Left lung (tissue), 10 donors: ENCODE data around the gene JAK1. TPM values are rescaled to one million over a fixed set of nuclear protein-coding genes. Genes with fewer than 3 reads are reported as not detected.
A peak's percentile ranks its signal among the peaks of the same experiment; 100 is the strongest.

Experiments used
- ATAC-seq: fragments of 200-7000 bp; cut with Tn5 transposase; one replicate; pipeline ENCODE4 v1.9.1; 2020; ENCODE audit warnings: moderate library complexity
- DNase-seq, 4 donors: peaks; one replicate each; pipeline ENCODE4 v3.0.0-alpha.2; 2013 to 2020
- H3K27ac ChIP-seq, 2 donors: fragments of 200-600 bp; sonication (generic) in 1 of 2; one replicate each; pipeline versions ENCODE4 v1.5.0 to v1.8.0; 2020 to 2021
- H3K27me3 ChIP-seq, 2 donors: fragments of 200-600 bp; sonication (generic) in 1 of 2; one replicate each; pipeline versions ENCODE4 v1.5.0 to v1.8.0; 2020 to 2021
- H3K36me3 ChIP-seq, 2 donors: fragments of 200-600 bp; sonication (generic) in 1 of 2; one replicate each; pipeline versions ENCODE4 v1.5.0 to v1.8.0; 2020 to 2021
- H3K4me1 ChIP-seq, 2 donors: fragments of 200-600 bp; one replicate each; pipeline ENCODE4 v1.8.0; 2021
- H3K4me3 ChIP-seq, 2 donors: fragments of 200-600 bp; sonication (generic) in 1 of 2; one replicate each; pipeline versions ENCODE4 v1.5.0 to v1.8.0; 2020 to 2021; ENCODE audit warnings: mild to moderate bottlenecking in 1 of 2
- H3K9me3 ChIP-seq, 2 donors: fragments of 200-600 bp; sonication (generic) in 1 of 2; one replicate each; pipeline versions ENCODE4 v1.5.0 to v1.8.0; 2020 to 2021
- intact Hi-C, 2 donors: fragments of 100-400 bp; cut with DNase I; formaldehyde crosslinking; loops; one replicate each; pipeline versions ENCODE4 v1.11.2 to v1.14.2; 2022
- polyA plus RNA-seq, 6 donors: library from polyadenylated mRNA; unstranded; fragments of 120-200 nt; gene quantifications; one replicate each; pipeline ENCODE4 v1.2.1, GENCODE V29; 2013; ENCODE audit not compliant: insufficient read length in 6 of 6
- total RNA-seq, 2 donors: library from RNA; stranded (reverse); fragmentation: NEBNext Ultra II Directional; extraction: Animal tissue kit (Norgen Biotek cat#: 25700); gene quantifications; one replicate each; pipeline ENCODE4 v1.2.1, GENCODE V29; 2021
- TF ChIP-seq, protein P1 (sequence below), 2 donors: fragments of 200-600 bp; sonication (generic) in 1 of 2; IDR thresholded peaks; one replicate each; pipeline versions ENCODE4 v1.5.0 to v1.8.0; 2021; ENCODE audit warnings: antibody characterized with exemption in 2 of 2
- donor health status: DM: no; HTN: yes; CAD: no.
- donor health status: DM: no; HTN: no; CAD: no.

The JAK1 gene
- total and polyA plus RNA-seq, 8 donors = 103 to 162 (median 115) TPM

DNA sequence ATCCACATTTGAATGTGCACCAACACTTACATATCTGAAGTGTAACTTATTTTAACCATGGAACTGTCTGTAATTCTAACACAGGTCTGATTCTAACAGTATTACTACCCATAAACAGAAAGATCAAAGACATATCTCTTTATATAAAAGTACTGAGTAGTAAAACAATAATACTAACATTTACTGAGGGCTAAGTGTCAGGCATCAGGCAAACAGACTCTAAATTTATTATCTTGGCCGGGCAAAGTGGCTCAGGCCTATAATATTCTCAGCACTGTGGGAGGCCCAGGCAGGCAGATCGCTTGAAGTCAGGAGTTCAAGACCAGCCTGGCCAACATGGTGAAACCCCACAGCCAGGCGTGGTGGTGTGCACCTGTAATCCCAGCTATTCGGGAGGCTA lies 85.9 kb downstream of the JAK1 start:
- ATAC-seq = no peak
- DNase-seq = no peak
- peaks cover 0 to 61% of the 10 kb centered on the region in 2 donors for H3K36me3 ChIP-seq
- H3K4me3 ChIP-seq = no peak overlapping the region
- H3K4me1 ChIP-seq = peaks cover 0 to 6% of the 10 kb centered on the region in 2 donors
- no peak overlapping the region for H3K27ac ChIP-seq
- no peaks in the 10 kb centered on the region for H3K9me3 ChIP-seq
- TF ChIP-seq, protein P1, sequence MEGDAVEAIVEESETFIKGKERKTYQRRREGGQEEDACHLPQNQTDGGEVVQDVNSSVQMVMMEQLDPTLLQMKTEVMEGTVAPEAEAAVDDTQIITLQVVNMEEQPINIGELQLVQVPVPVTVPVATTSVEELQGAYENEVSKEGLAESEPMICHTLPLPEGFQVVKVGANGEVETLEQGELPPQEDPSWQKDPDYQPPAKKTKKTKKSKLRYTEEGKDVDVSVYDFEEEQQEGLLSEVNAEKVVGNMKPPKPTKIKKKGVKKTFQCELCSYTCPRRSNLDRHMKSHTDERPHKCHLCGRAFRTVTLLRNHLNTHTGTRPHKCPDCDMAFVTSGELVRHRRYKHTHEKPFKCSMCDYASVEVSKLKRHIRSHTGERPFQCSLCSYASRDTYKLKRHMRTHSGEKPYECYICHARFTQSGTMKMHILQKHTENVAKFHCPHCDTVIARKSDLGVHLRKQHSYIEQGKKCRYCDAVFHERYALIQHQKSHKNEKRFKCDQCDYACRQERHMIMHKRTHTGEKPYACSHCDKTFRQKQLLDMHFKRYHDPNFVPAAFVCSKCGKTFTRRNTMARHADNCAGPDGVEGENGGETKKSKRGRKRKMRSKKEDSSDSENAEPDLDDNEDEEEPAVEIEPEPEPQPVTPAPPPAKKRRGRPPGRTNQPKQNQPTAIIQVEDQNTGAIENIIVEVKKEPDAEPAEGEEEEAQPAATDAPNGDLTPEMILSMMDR (IDR thresholded peaks at IDR 0.05) = no peak
- intact Hi-C loops = loop anchor here in 1 of 2 donors (10.0 kb wide), 1 partner anchor 74 kb away; no protein-coding TSS in a partner anchor
- no peaks in the 10 kb centered on the region for H3K27me3 ChIP-seq

DNA sequence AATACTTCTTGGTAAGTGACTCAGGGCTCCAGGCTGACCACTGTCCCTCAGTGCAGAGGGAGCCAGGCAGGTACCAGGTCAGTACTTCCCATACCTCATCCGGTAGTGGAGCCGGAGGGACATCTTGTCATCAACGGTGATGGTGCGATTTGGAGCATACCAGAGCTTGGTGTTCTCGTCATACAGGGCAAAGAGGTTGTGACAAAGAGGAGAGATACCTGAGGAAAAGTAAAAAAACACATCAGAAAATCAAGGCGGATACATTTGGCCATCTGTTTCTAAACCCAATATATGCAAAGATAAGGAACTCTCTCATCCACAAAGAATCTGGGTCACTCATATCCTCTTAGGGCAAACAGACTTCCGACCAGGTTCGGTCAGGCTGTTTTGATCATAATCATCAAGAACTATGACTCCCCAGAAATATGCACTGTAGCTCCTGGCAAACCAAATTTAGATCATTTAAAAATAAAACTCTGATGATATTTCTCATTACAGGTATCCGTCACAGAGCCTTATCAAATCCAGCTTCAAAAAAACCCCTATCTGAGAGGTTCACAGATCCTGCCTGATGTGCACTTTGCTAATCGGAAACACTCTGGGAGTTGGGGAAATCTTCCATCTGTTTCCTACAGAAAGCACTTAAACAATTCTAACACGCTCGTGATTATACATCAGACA lies 87.3 kb downstream of the JAK1 start:
- Histone ChIP-seq H3K4me1 (peaks cover 0 to 6% of the 10 kb centered on the region in 2 donors), H3K4me3 (no peak overlapping the region), H3K27me3 (no peaks in the 10 kb centered on the region), H3K27ac (peak overlapping the region in 1 of 2 donors; percentile 15), H3K36me3 (peaks cover 0 to 69% of the 10 kb centered on the region in 2 donors), H3K9me3 (no peaks in the 10 kb centered on the region)
- ATAC-seq = no peak
- DNase-seq = no peak
- TF ChIP-seq, protein P1 (IDR thresholded peaks at IDR 0.05) = no peak
- intact Hi-C loops = no loop called here

DNA sequence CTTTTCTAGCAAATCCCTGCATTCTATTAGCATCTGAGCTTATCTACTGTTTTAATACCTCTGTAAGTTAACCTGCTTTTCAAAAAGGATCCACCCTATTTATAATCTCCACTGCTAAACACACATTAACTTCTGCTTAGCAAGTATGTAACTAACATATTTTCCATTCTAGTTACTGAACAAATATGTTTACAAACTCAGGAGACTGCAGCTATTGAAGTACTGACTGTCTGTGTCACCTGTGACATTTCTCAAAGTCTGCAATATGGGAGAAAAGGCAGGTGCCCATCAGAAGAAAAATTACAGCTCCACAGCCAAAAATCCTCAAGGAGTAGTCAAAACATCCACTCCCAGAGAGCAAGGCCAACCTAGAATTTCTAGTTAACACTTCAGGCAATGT lies 88.3 kb downstream of the JAK1 start:
- peaks cover 0 to 6% of the 10 kb centered on the region in 2 donors for H3K4me1 ChIP-seq
- TF ChIP-seq, protein P1 (IDR thresholded peaks at IDR 0.05) = no peak
- H3K4me3 ChIP-seq = no peak overlapping the region
- intact Hi-C loops = no loop called here
- no peaks in the 10 kb centered on the region for H3K9me3 ChIP-seq
- no peak for DNase-seq
- H3K36me3 ChIP-seq = peaks cover 0 to 74% of the 10 kb centered on the region in 2 donors
- no peak overlapping the region for H3K27ac ChIP-seq
- H3K27me3 ChIP-seq = no peaks in the 10 kb centered on the region
- ATAC-seq = no peak

DNA sequence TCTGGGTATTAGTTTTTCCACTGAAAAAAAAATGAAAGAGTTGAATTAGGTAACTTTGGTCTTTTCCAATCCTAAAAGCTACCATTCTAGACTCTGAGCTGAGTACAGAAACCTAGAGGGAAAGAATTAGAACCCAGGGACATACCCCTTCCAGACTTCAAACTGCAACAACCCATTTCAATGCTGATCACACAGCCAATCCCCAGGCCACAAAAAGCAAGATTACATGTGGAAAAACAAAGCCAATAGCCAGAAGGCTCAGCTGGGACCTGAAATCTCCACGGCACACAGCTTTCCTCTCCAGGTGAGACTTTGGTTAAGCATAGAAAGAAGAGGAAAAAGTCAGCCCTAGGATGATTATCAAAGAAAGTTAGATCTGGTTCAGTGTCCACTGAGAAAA lies 88.8 kb downstream of the JAK1 start:
- Histone ChIP-seq H3K4me3 (no peak overlapping the region), H3K4me1 (peaks cover 0 to 6% of the 10 kb centered on the region in 2 donors), H3K27ac (no peak overlapping the region), H3K9me3 (no peaks in the 10 kb centered on the region), H3K27me3 (no peaks in the 10 kb centered on the region), H3K36me3 (peaks cover 0 to 74% of the 10 kb centered on the region in 2 donors)
- DNase-seq (no peak), ATAC-seq (no peak)
- TF ChIP-seq, protein P1 (IDR thresholded peaks at IDR 0.05) = no peak
- intact Hi-C loops = no loop called here

DNA sequence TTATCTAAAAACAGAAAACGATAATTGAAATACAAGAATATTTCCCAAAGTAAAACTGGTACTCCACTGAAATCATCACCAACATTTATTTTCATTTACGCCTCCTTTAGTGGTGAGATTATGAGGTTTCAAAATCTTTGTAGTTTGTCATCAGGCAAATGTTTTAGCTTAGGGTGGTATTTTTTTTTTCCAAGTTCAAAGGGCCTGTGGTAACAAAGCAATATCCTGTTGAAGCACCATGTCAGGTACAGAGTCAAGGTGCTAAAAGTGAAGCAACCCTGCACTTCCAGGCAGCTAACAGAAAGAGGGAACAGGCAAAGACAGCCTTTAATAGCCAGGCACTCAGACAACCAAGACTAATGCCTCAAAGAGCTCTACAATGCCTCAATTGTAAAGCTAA lies 89.2 kb downstream of the JAK1 start:
- Histone ChIP-seq H3K4me3 (no peak overlapping the region), H3K36me3 (peaks cover 0 to 74% of the 10 kb centered on the region in 2 donors), H3K4me1 (peaks cover 0 to 6% of the 10 kb centered on the region in 2 donors), H3K27me3 (no peaks in the 10 kb centered on the region), H3K27ac (no peak overlapping the region), H3K9me3 (no peaks in the 10 kb centered on the region)
- TF ChIP-seq, protein P1 (IDR thresholded peaks at IDR 0.05) = no peak
- DNase-seq (no peak), ATAC-seq (no peak)
- intact Hi-C loops = no loop called here
